ENCODE data around the gene ARHGEF39. TPM values are rescaled to one million over a fixed set of nuclear protein-coding genes. Genes with fewer than 3 reads are reported as not detected.

ARHGEF39 gene
- total and polyA plus RNA-seq, 9 of the 15 experiments (the other 6 are each of a cell fraction or from before 2014, with no cell fraction given): 2.8 to 21.7 (median 12.9) TPM

DNA sequence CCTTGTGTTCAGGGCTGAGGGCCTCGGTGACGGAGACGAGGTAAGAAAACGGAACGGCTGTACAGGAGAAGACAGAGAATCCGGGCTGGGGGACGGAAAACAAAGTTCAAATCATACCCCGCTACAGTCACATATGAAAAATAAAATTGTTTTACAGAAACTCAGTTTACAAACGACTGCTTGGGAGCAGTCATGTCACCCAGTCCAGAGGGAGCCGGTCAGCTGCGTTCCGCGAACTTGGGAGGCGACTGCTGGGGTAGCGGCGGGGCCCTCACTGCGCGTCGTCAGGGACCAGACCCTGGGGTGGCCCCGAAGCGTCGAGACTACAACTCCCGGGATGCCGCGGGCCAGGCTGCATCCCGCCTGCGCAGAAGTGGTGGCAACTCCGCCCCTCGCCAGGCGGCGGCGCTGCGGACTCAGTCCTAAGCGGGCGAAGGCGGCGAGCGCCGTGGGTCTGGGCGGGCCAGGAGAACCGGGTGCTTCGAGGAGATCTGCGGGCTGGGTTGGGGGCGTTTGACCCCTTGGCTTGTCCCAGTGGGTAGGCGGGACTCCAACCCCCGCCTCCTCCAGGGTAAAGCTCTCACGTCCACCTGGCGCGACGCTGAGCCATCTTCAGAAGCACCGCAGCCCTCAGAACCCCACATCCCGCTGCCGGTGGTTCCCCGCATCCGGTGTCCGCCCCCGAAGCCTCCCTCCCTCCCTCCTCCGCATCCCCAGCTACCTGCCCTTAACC is 18.3 kb downstream of the ARHGEF39 start (continued):
- 0 out of 2 replicates have a peak, but pooled peaks have one; percentile 23 for TF ChIP-seq FOXJ2 (tag; IDR thresholded peaks at IDR 0.05)
- TF ChIP-seq, protein P1, sequence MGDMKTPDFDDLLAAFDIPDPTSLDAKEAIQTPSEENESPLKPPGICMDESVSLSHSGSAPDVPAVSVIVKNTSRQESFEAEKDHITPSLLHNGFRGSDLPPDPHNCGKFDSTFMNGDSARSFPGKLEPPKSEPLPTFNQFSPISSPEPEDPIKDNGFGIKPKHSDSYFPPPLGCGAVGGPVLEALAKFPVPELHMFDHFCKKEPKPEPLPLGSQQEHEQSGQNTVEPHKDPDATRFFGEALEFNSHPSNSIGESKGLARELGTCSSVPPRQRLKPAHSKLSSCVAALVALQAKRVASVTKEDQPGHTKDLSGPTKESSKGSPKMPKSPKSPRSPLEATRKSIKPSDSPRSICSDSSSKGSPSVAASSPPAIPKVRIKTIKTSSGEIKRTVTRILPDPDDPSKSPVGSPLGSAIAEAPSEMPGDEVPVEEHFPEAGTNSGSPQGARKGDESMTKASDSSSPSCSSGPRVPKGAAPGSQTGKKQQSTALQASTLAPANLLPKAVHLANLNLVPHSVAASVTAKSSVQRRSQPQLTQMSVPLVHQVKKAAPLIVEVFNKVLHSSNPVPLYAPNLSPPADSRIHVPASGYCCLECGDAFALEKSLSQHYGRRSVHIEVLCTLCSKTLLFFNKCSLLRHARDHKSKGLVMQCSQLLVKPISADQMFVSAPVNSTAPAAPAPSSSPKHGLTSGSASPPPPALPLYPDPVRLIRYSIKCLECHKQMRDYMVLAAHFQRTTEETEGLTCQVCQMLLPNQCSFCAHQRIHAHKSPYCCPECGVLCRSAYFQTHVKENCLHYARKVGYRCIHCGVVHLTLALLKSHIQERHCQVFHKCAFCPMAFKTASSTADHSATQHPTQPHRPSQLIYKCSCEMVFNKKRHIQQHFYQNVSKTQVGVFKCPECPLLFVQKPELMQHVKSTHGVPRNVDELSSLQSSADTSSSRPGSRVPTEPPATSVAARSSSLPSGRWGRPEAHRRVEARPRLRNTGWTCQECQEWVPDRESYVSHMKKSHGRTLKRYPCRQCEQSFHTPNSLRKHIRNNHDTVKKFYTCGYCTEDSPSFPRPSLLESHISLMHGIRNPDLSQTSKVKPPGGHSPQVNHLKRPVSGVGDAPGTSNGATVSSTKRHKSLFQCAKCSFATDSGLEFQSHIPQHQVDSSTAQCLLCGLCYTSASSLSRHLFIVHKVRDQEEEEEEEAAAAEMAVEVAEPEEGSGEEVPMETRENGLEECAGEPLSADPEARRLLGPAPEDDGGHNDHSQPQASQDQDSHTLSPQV (IDR thresholded peaks at IDR 0.05): 0 out of 2 replicates have a peak, but pooled peaks have one; percentile 21
- peak; percentile 90 to 92 for TF ChIP-seq NRF1 (conservative IDR thresholded peaks at IDR 0.05 in 1 of 2, IDR thresholded peaks at IDR 0.05 in 1 of 2)
- 0 out of 2 replicates have a peak, but pooled peaks have one; percentile 24 for TF ChIP-seq FOXM1 (IDR thresholded peaks at IDR 0.05; ENCODE audit: low read depth)
- no peak for TF ChIP-seq FOXM1 (CRISPR knock-in tag; IDR thresholded peaks at IDR 0.05; ENCODE audit: low read depth)
- TF ChIP-seq, protein P2, sequence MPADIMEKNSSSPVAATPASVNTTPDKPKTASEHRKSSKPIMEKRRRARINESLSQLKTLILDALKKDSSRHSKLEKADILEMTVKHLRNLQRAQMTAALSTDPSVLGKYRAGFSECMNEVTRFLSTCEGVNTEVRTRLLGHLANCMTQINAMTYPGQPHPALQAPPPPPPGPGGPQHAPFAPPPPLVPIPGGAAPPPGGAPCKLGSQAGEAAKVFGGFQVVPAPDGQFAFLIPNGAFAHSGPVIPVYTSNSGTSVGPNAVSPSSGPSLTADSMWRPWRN (IDR thresholded peaks at IDR 0.05; ENCODE audit: low read depth): no peak
- no peak for TF ChIP-seq EZH2 (IDR thresholded peaks at IDR 0.05; ENCODE audit: borderline replicate concordance, low read depth, low read length)
- TF ChIP-seq PHF21A (IDR thresholded peaks at IDR 0.05; ENCODE audit: borderline replicate concordance, low read depth): no peak
- TF ChIP-seq, protein P3, sequence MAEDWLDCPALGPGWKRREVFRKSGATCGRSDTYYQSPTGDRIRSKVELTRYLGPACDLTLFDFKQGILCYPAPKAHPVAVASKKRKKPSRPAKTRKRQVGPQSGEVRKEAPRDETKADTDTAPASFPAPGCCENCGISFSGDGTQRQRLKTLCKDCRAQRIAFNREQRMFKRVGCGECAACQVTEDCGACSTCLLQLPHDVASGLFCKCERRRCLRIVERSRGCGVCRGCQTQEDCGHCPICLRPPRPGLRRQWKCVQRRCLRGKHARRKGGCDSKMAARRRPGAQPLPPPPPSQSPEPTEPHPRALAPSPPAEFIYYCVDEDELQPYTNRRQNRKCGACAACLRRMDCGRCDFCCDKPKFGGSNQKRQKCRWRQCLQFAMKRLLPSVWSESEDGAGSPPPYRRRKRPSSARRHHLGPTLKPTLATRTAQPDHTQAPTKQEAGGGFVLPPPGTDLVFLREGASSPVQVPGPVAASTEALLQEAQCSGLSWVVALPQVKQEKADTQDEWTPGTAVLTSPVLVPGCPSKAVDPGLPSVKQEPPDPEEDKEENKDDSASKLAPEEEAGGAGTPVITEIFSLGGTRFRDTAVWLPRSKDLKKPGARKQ (CRISPR knock-in tag; IDR thresholded peaks at IDR 0.05): no peak
- TF ChIP-seq PTBP1 (IDR thresholded peaks at IDR 0.05; ENCODE audit: low read depth, low read length): no peak
- TF ChIP-seq PCBP1 (IDR thresholded peaks at IDR 0.05; ENCODE audit: low read depth, low read length, poor library complexity, severe bottlenecking): peak; percentile 53
- TF ChIP-seq, protein P4, sequence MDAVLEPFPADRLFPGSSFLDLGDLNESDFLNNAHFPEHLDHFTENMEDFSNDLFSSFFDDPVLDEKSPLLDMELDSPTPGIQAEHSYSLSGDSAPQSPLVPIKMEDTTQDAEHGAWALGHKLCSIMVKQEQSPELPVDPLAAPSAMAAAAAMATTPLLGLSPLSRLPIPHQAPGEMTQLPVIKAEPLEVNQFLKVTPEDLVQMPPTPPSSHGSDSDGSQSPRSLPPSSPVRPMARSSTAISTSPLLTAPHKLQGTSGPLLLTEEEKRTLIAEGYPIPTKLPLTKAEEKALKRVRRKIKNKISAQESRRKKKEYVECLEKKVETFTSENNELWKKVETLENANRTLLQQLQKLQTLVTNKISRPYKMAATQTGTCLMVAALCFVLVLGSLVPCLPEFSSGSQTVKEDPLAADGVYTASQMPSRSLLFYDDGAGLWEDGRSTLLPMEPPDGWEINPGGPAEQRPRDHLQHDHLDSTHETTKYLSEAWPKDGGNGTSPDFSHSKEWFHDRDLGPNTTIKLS (IDR thresholded peaks at IDR 0.05; ENCODE audit: borderline replicate concordance, low read depth): peak; percentile 65
- TF ChIP-seq, protein P5, sequence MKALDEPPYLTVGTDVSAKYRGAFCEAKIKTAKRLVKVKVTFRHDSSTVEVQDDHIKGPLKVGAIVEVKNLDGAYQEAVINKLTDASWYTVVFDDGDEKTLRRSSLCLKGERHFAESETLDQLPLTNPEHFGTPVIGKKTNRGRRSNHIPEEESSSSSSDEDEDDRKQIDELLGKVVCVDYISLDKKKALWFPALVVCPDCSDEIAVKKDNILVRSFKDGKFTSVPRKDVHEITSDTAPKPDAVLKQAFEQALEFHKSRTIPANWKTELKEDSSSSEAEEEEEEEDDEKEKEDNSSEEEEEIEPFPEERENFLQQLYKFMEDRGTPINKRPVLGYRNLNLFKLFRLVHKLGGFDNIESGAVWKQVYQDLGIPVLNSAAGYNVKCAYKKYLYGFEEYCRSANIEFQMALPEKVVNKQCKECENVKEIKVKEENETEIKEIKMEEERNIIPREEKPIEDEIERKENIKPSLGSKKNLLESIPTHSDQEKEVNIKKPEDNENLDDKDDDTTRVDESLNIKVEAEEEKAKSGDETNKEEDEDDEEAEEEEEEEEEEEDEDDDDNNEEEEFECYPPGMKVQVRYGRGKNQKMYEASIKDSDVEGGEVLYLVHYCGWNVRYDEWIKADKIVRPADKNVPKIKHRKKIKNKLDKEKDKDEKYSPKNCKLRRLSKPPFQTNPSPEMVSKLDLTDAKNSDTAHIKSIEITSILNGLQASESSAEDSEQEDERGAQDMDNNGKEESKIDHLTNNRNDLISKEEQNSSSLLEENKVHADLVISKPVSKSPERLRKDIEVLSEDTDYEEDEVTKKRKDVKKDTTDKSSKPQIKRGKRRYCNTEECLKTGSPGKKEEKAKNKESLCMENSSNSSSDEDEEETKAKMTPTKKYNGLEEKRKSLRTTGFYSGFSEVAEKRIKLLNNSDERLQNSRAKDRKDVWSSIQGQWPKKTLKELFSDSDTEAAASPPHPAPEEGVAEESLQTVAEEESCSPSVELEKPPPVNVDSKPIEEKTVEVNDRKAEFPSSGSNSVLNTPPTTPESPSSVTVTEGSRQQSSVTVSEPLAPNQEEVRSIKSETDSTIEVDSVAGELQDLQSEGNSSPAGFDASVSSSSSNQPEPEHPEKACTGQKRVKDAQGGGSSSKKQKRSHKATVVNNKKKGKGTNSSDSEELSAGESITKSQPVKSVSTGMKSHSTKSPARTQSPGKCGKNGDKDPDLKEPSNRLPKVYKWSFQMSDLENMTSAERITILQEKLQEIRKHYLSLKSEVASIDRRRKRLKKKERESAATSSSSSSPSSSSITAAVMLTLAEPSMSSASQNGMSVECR (CRISPR knock-in tag; IDR thresholded peaks at IDR 0.05): 0 out of 2 replicates have a peak, but pooled peaks have one; percentile 48
